ENCODE data around the gene CER1. TPM values are rescaled to one million over a fixed set of nuclear protein-coding genes. Genes with fewer than 3 reads are reported as not detected.

The CER1 gene
- total and polyA plus RNA-seq, 2 of the 4 experiments (the other 2 are of a cell fraction), result not detected

DNA sequence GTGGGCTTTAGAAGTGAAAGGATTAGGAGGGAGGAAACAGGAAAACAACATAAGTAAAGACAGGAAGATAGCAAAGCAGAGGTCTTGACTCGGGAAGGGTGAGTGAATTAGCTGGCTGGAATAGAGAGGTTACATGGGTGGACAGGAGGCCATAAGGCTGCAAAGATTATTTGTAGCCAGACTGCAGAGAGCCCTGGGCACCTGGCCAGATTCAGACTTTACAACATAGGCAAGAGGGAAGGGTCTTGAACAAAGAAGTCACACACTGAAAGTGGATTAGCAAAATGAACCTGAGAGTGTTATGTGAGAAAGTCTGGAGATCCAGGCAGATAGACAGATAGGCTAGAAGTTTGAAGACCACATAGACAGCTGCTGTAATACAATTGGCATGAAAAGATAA is 29.7 kb upstream of the CER1 start:
- dilution Hi-C loops (cut with HindIII; ENCODE audit: low sequenced_read_pairs, unreplicated experiment), result no loop called here
- Histone ChIP-seq H4K5ac (ENCODE audit: low read depth, low read length) (no peak overlapping the region), H3K23ac (ENCODE audit: low read depth, low read length) (no peak overlapping the region), H2AK9ac (replicated peaks; ENCODE audit: low read depth, low read length, poor library complexity) (no peak overlapping the region), H3K27ac (ENCODE audit: insufficient read depth, low read length) (no peak overlapping the region), H3K4me1 (ENCODE audit: control insufficient read depth, insufficient read depth, low read length) (no peaks in the 10 kb centered on the region), H3K4me2 (ENCODE audit: low read depth, low read length) (no peak overlapping the region), H3K36me3 (ENCODE audit: control insufficient read depth, insufficient read depth, low read length) (no peaks in the 10 kb centered on the region), H2BK20ac (ENCODE audit: low read depth, low read length) (no peak overlapping the region), H4K91ac (ENCODE audit: insufficient read depth, low read depth, low read length) (no peak overlapping the region), H3K4me3 (ENCODE audit: insufficient read depth, low read depth, low read length) (no peak overlapping the region), H3K9ac (ENCODE audit: low read depth, low read length) (no peak overlapping the region), H4K20me1 (ENCODE audit: insufficient read depth, low read length) (no peaks in the 10 kb centered on the region), H3K4ac (ENCODE audit: low read depth, low read length) (no peak overlapping the region), H3K79me1 (ENCODE audit: low read depth in 1 of 2, low read length in 2 of 2) (no peaks in the 10 kb centered on the region), H2BK120ac (ENCODE audit: low read depth, low read length) (no peak overlapping the region), H4K8ac (ENCODE audit: low read depth in 2 of 2, low read length in 2 of 2) (no peak overlapping the region), H3K9me1 (ENCODE audit: insufficient read depth, low read length) (no peaks in the 10 kb centered on the region), H3K56ac (ENCODE audit: extremely low read depth, insufficient read depth, low read length) (no peak overlapping the region), H3K18ac (ENCODE audit: low read depth, low read length) (no peak overlapping the region), H2BK15ac (ENCODE audit: low read depth, low read length) (no peak overlapping the region), H2AK5ac (ENCODE audit: low read depth, low read length) (no peak overlapping the region), H2BK5ac (ENCODE audit: low read depth, low read length, poor library complexity, severe bottlenecking) (no peak overlapping the region), H2AFZ (replicated peaks; ENCODE audit: low read length, poor library complexity) (no peak overlapping the region), H3K9me3 (ENCODE audit: control insufficient read depth, insufficient read depth, low read length) (no peaks in the 10 kb centered on the region), H3K14ac (replicated peaks; ENCODE audit: low read depth, low read length) (no peak overlapping the region), H3K27me3 (ENCODE audit: control insufficient read depth, insufficient read depth, low read length) (no peaks in the 10 kb centered on the region; the same call in none of the 2 replicates)
- in situ Hi-C loops (cut with MboI; ENCODE audit: low sequenced_read_pairs), result no loop called here
- no peak for TF ChIP-seq RCOR1 (IDR thresholded peaks at IDR 0.05; ENCODE audit: insufficient replicate concordance, low read length)
- no peak for TF ChIP-seq RAD21 (IDR thresholded peaks at IDR 0.05; ENCODE audit: low read length)
- TF ChIP-seq MAFK (IDR thresholded peaks at IDR 0.05; ENCODE audit: low read depth, low read length), result no peak
- TF ChIP-seq CTCF (conservative IDR thresholded peaks at IDR 0.05; ENCODE audit: low read depth, low read length), result no peak
- TF ChIP-seq MXI1 (IDR thresholded peaks at IDR 0.05; ENCODE audit: borderline replicate concordance, low read depth, low read length), result no peak
- TF ChIP-seq MAZ (IDR thresholded peaks at IDR 0.05; ENCODE audit: borderline replicate concordance, low read depth, low read length), result no peak
- TF ChIP-seq, protein P1, sequence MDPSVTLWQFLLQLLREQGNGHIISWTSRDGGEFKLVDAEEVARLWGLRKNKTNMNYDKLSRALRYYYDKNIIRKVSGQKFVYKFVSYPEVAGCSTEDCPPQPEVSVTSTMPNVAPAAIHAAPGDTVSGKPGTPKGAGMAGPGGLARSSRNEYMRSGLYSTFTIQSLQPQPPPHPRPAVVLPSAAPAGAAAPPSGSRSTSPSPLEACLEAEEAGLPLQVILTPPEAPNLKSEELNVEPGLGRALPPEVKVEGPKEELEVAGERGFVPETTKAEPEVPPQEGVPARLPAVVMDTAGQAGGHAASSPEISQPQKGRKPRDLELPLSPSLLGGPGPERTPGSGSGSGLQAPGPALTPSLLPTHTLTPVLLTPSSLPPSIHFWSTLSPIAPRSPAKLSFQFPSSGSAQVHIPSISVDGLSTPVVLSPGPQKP (IDR thresholded peaks at IDR 0.05; ENCODE audit: borderline replicate concordance, low read depth, low read length), result no peak
- TF ChIP-seq FOS (IDR thresholded peaks at IDR 0.05; ENCODE audit: low read depth, low read length), result no peak
- TF ChIP-seq SMC3 (IDR thresholded peaks at IDR 0.05; ENCODE audit: low read depth, low read length), result no peak
- no peak for TF ChIP-seq RFX5 (IDR thresholded peaks at IDR 0.05; ENCODE audit: low read depth, low read length)
- TF ChIP-seq BHLHE40 (IDR thresholded peaks at IDR 0.05; ENCODE audit: low read depth, low read length), result no peak
- no peak for TF ChIP-seq CHD1 (IDR thresholded peaks at IDR 0.05; ENCODE audit: low read depth, low read length)
- no peak for TF ChIP-seq POLR2A (IDR thresholded peaks at IDR 0.05; ENCODE audit: low read depth, low read length)
- TF ChIP-seq, protein P2, sequence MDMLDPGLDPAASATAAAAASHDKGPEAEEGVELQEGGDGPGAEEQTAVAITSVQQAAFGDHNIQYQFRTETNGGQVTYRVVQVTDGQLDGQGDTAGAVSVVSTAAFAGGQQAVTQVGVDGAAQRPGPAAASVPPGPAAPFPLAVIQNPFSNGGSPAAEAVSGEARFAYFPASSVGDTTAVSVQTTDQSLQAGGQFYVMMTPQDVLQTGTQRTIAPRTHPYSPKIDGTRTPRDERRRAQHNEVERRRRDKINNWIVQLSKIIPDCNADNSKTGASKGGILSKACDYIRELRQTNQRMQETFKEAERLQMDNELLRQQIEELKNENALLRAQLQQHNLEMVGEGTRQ (IDR thresholded peaks at IDR 0.05; ENCODE audit: low read depth, low read length), result no peak
- TF ChIP-seq CEBPB (IDR thresholded peaks at IDR 0.05; ENCODE audit: low read depth, low read length), result no peak
- no peak for TF ChIP-seq NFE2L2 (IDR thresholded peaks at IDR 0.05; ENCODE audit: low read depth, low read length)
- ATAC-seq (ENCODE audit: low read depth) (no peak), DNase-seq (no peak)
- intact Hi-C loops (cut with micrococcal nuclease), result no loop called here
- BruUV-seq (replicated peaks), result no TSS peak
- CTCF ChIA-PET, result no interaction called here
- POLR2A ChIA-PET (ENCODE audit: unreplicated experiment), result interaction anchor here (0.6 kb wide), 1 partner anchor 64 kb away, joined by 3 read pairs; no protein-coding TSS in a partner anchor
- WGBS, 2 experiments (ENCODE audit: extremely low coverage in 2 of 2, insufficient read length in 1 of 2), result 17% methylated on average over 1 of the region's 1 CpG; no CpG with 5 or more reads in 1 of the 2 experiments

Measured in IMR-90 (cell line).